Stomach smooth muscle (tissue), 2 donors: Measurements from ENCODE around the gene SGMS1.
"Not testable (repeated sequence)": the region's sequence is repeated elsewhere in the genome, so short reads cannot be mapped to it uniquely, and the experiment has no call there.

Experiments
- H3K27ac ChIP-seq: one replicate; pipeline ENCODE4 v1.7.0; 2013; ENCODE audit warnings: mild to moderate bottlenecking, low read length, inconsistent platforms
- H3K27me3 ChIP-seq, 2 donors: one replicate each; pipeline ENCODE4 v1.7.0; 2013; ENCODE audit warnings: low read length in 2 of 2; ENCODE audit not compliant: insufficient read depth in 2 of 2, control insufficient read depth in 1 of 2
- H3K36me3 ChIP-seq, 2 donors: one replicate each; pipeline ENCODE4 v1.7.0; 2013; ENCODE audit warnings: low read length in 2 of 2; ENCODE audit not compliant: control insufficient read depth in 2 of 2, insufficient read depth in 2 of 2
- H3K4me1 ChIP-seq: one replicate; pipeline ENCODE4 v1.7.0; 2013; ENCODE audit warnings: low read length; ENCODE audit not compliant: control insufficient read depth, insufficient read depth
- H3K4me3 ChIP-seq, 2 donors: one replicate each; pipeline ENCODE4 v1.7.0; 2013; ENCODE audit warnings: low read length in 2 of 2
- H3K9ac ChIP-seq, 2 donors: one replicate each; pipeline ENCODE4 v1.7.0; 2013; ENCODE audit warnings: low read length in 2 of 2, mild to moderate bottlenecking in 1 of 2
- H3K9me3 ChIP-seq, 2 donors: one replicate each; pipeline ENCODE4 v1.7.0; 2013; ENCODE audit warnings: low read length in 2 of 2; ENCODE audit not compliant: control insufficient read depth in 2 of 2
- donor health status: healthy.
- donor health status: Pancreatic carcinoma.

Gene SGMS1

GRCh38 chr10:50382576-50383023 is 241.2 kb downstream of the SGMS1 start:
- Histone ChIP-seq H3K27ac (no peak overlapping the region), H3K27me3 (no peaks in the 10 kb centered on the region), H3K4me1 (peaks cover 3% of the 10 kb centered on the region), H3K9me3 (no peaks in the 10 kb centered on the region), H3K36me3 (no peaks in the 10 kb centered on the region), H3K4me3 (no peak overlapping the region), H3K9ac (no peak overlapping the region)

GRCh38 chr10:50381642-50382041 is 242.1 kb downstream of the SGMS1 start:
- Histone ChIP-seq H3K27me3 (no peaks in the 10 kb centered on the region), H3K27ac (no peak overlapping the region), H3K9ac (no peak overlapping the region), H3K9me3 (no peaks in the 10 kb centered on the region), H3K4me3 (no peak overlapping the region), H3K36me3 (no peaks in the 10 kb centered on the region), H3K4me1 (peaks cover 3% of the 10 kb centered on the region)

GRCh38 chr10:50379616-50380015 is 244.1 kb downstream of the SGMS1 start:
- Histone ChIP-seq H3K27me3 (no peaks in the 10 kb centered on the region), H3K4me1 (peaks cover 3% of the 10 kb centered on the region), H3K36me3 (no peaks in the 10 kb centered on the region), H3K9me3 (no peaks in the 10 kb centered on the region), H3K9ac (no peak overlapping the region), H3K4me3 (no peak overlapping the region), H3K27ac (no peak overlapping the region)

- no peak overlapping the region for H3K4me3 ChIP-seq
- no peaks in the 10 kb centered on the region for H3K9me3 ChIP-seq
- H3K4me1 ChIP-seq, result peaks cover 2% of the 10 kb centered on the region
- no peaks in the 10 kb centered on the region for H3K27me3 ChIP-seq
- H3K27ac ChIP-seq, result no peak overlapping the region
- H3K36me3 ChIP-seq, result no peaks in the 10 kb centered on the region
- H3K9ac ChIP-seq, result no peak overlapping the region
Observed at GRCh38 chr10:50375745-50376144, 248.0 kb downstream of the SGMS1 start.

- Histone ChIP-seq H3K9me3 (no peaks in the 10 kb centered on the region), H3K27me3 (no peaks in the 10 kb centered on the region), H3K27ac (no peak overlapping the region), H3K36me3 (no peaks in the 10 kb centered on the region), H3K9ac (no peak overlapping the region), H3K4me3 (no peak overlapping the region), H3K4me1 (peaks cover 2% of the 10 kb centered on the region)
Observed at GRCh38 chr10:50375051-50375452, 248.7 kb downstream of the SGMS1 start.

- Histone ChIP-seq H3K4me1 (peaks cover 2% of the 10 kb centered on the region), H3K27me3 (no peaks in the 10 kb centered on the region), H3K36me3 (no peaks in the 10 kb centered on the region), H3K27ac (no peak overlapping the region), H3K9me3 (no peaks in the 10 kb centered on the region), H3K4me3 (no peak overlapping the region), H3K9ac (no peak overlapping the region)
Observed at GRCh38 chr10:50373821-50374501, 249.8 kb downstream of the SGMS1 start.

- Histone ChIP-seq H3K9me3 (no peaks in the 10 kb centered on the region), H3K4me3 (no peak overlapping the region), H3K4me1 (peaks cover 2% of the 10 kb centered on the region), H3K27me3 (no peaks in the 10 kb centered on the region), H3K9ac (no peak overlapping the region), H3K27ac (no peak overlapping the region), H3K36me3 (no peaks in the 10 kb centered on the region)
Observed at GRCh38 chr10:50369931-50370330, 253.8 kb downstream of the SGMS1 start.

GRCh38 chr10:50367732-50368131 is 256.0 kb downstream of the SGMS1 start:
- no peaks in the 10 kb centered on the region for H3K36me3 ChIP-seq
- no peak overlapping the region for H3K9ac ChIP-seq
- no peaks in the 10 kb centered on the region for H3K4me1 ChIP-seq
- no peak overlapping the region for H3K4me3 ChIP-seq
- H3K9me3 ChIP-seq, result no peaks in the 10 kb centered on the region
- H3K27me3 ChIP-seq, result no peaks in the 10 kb centered on the region
- H3K27ac ChIP-seq, result no peak overlapping the region

- H3K9me3 ChIP-seq, H3K4me1 ChIP-seq, H3K9ac ChIP-seq, H3K27ac ChIP-seq, H3K27me3 ChIP-seq, H3K4me3 ChIP-seq, H3K36me3 ChIP-seq: not testable (repeated sequence)
Observed at GRCh38 chr10:50366421-50366820, 257.3 kb downstream of the SGMS1 start.

- H3K9ac ChIP-seq, H3K4me3 ChIP-seq, H3K27me3 ChIP-seq, H3K9me3 ChIP-seq, H3K36me3 ChIP-seq, H3K4me1 ChIP-seq, H3K27ac ChIP-seq: not testable (repeated sequence)
Observed at GRCh38 chr10:50364730-50365129, 259.0 kb downstream of the SGMS1 start.

GRCh38 chr10:50362547-50363125 is 261.1 kb downstream of the SGMS1 start:
- Histone ChIP-seq H3K4me1 (no peaks in the 10 kb centered on the region), H3K27ac (no peak overlapping the region), H3K9ac (no peak overlapping the region), H3K4me3 (no peak overlapping the region), H3K9me3 (no peaks in the 10 kb centered on the region), H3K27me3 (no peaks in the 10 kb centered on the region), H3K36me3 (no peaks in the 10 kb centered on the region)
